Inferior parietal cortex (tissue), 1 donor: ENCODE data around the gene ACBD6.

Experiments used
- DNase-seq: peaks from one replicate; pipeline ENCODE4 v3.0.0-alpha.2; 2016; ENCODE audit errors: extremely low spot score

Gene ACBD6

GRCh38 chr1:180525715-180526039 is 23.3 kb upstream of the ACBD6 start:
- DNase-seq, result no peak

- no peak for DNase-seq
These were observed 22.7 kb upstream of the ACBD6 start for GRCh38 chr1:180524915-180525714.

- no peak for DNase-seq
These were observed 22.0 kb upstream of the ACBD6 start for GRCh38 chr1:180524160-180524914.

GRCh38 chr1:180522213-180522515 is 19.8 kb upstream of the ACBD6 start:
- DNase-seq, result no peak

GRCh38 chr1:180521474-180522212 is 19.3 kb upstream of the ACBD6 start:
- no peak for DNase-seq

- DNase-seq, result no peak
These were observed 17.5 kb upstream of the ACBD6 start for GRCh38 chr1:180519846-180520245.

- peak; percentile 93 for DNase-seq
These were observed 13.5 kb upstream of the ACBD6 start for GRCh38 chr1:180515857-180516388.

- DNase-seq, result no peak
These were observed 13.0 kb upstream of the ACBD6 start for GRCh38 chr1:180515364-180515763.

GRCh38 chr1:180513531-180513930 is 11.2 kb upstream of the ACBD6 start:
- DNase-seq, result no peak

GRCh38 chr1:180510882-180511281 is 8.5 kb upstream of the ACBD6 start:
- DNase-seq, result no peak

- DNase-seq, result no peak
These were observed 6.3 kb upstream of the ACBD6 start for GRCh38 chr1:180508725-180509097.

GRCh38 chr1:180507795-180508724 is 5.7 kb upstream of the ACBD6 start:
- DNase-seq, result no peak

- DNase-seq, result no peak
These were observed 3.5 kb upstream of the ACBD6 start for GRCh38 chr1:180505732-180506335.

GRCh38 chr1:180504186-180504585 is 1.8 kb upstream of the ACBD6 start:
- no peak for DNase-seq

- no peak for DNase-seq
These were observed 994 bp upstream of the ACBD6 start for GRCh38 chr1:180503280-180503862.

- no peak for DNase-seq
These were observed 464 bp downstream of the ACBD6 start for GRCh38 chr1:180501865-180502360.

- no peak for DNase-seq
These were observed 1.7 kb downstream of the ACBD6 start for GRCh38 chr1:180500689-180501088.

GRCh38 chr1:180498594-180498993 is 3.8 kb downstream of the ACBD6 start:
- no peak for DNase-seq

- no peak for DNase-seq
These were observed 4.6 kb downstream of the ACBD6 start for GRCh38 chr1:180497826-180498225.

GRCh38 chr1:180494370-180494769 is 8.0 kb downstream of the ACBD6 start:
- DNase-seq, result no peak
